Mesendoderm (in vitro differentiated cells): Measurements from ENCODE around the gene NR1D1.

Experiments used
- DNase-seq: peaks from one replicate; pipeline ENCODE4 v3.0.0; 2013
- H2AK5ac ChIP-seq: 2 replicates; pipeline ENCODE4 v1.6.1; 2013; ENCODE audit warnings: low read length, inconsistent platforms
- H2BK120ac ChIP-seq: 2 replicates; pipeline ENCODE4 v1.6.1; 2013; ENCODE audit warnings: low read depth, mild to moderate bottlenecking, low read length, moderate library complexity, mixed read lengths
- H2BK15ac ChIP-seq: replicated peaks from 2 replicates; pipeline ENCODE4 v1.6.1; 2013; ENCODE audit warnings: low read depth, mild to moderate bottlenecking, moderate library complexity
- H2BK5ac ChIP-seq: 2 replicates; pipeline ENCODE4 v1.6.1; 2013; ENCODE audit warnings: low read length, inconsistent platforms
- H3K18ac ChIP-seq: 2 replicates; pipeline ENCODE4 v1.6.1; 2013; ENCODE audit warnings: mild to moderate bottlenecking, low read length, mixed read lengths
- H3K23ac ChIP-seq: one replicate; pipeline ENCODE4 v1.6.1; 2013; ENCODE audit warnings: low read length
- H3K27ac ChIP-seq: 2 replicates; pipeline ENCODE4 v1.5.1; 2013; ENCODE audit warnings: low read depth, mild to moderate bottlenecking, inconsistent platforms, low read length, moderate library complexity
- H3K27me3 ChIP-seq: 2 replicates; pipeline ENCODE4 v1.6.1; 2013; ENCODE audit warnings: low read length, control low read depth, mild to moderate bottlenecking, inconsistent platforms; ENCODE audit not compliant: insufficient read depth, poor library complexity
- H3K36me3 ChIP-seq: 2 replicates; pipeline ENCODE4 v1.6.1; 2013; ENCODE audit warnings: low read length, inconsistent platforms; ENCODE audit not compliant: control insufficient read depth, insufficient read depth
- H3K4ac ChIP-seq: one replicate; pipeline ENCODE4 v1.6.1; 2013; ENCODE audit warnings: low read depth, mild to moderate bottlenecking, low read length, moderate library complexity
- H3K4me1 ChIP-seq: 2 replicates; pipeline ENCODE4 v1.6.1; 2013; ENCODE audit warnings: low read depth, low read length, inconsistent platforms; ENCODE audit not compliant: control insufficient read depth
- H3K4me2 ChIP-seq: 2 replicates; pipeline ENCODE4 v1.6.1; 2013; ENCODE audit warnings: low read length
- H3K4me3 ChIP-seq: 2 replicates; pipeline ENCODE4 v1.5.1; 2013; ENCODE audit warnings: mild to moderate bottlenecking, low read length
- H3K56ac ChIP-seq: one replicate; pipeline ENCODE4 v1.6.1; 2013; ENCODE audit warnings: low read length
- H3K79me1 ChIP-seq: 2 replicates; pipeline ENCODE4 v1.6.1; 2013; ENCODE audit warnings: low read length, inconsistent platforms
- H3K79me2 ChIP-seq: 2 replicates; pipeline ENCODE4 v1.6.1; 2013; ENCODE audit warnings: mild to moderate bottlenecking, low read length; ENCODE audit not compliant: control insufficient read depth, insufficient read depth
- H3K9ac ChIP-seq: 2 replicates; pipeline ENCODE4 v1.6.1; 2013; ENCODE audit warnings: low read length, inconsistent platforms
- H4K5ac ChIP-seq: one replicate; pipeline ENCODE4 v1.6.1; 2013; ENCODE audit warnings: low read length
- H4K8ac ChIP-seq: one replicate; pipeline ENCODE4 v1.6.1; 2013; ENCODE audit warnings: low read depth, mild to moderate bottlenecking, control low read depth, low read length, moderate library complexity
- WGBS: extraction: QIAGEN DNeasy Blood & Tissue Kit; methylation state at CpG from one replicate; pipeline ENCODE4 v1.1.7; 2013; ENCODE audit warnings: low lambda C conversion rate, missing lambda C conversion rate; ENCODE audit not compliant: insufficient coverage; ENCODE audit errors: extremely low coverage; 5-methylcytosine and 5-hydroxymethylcytosine counted together

The NR1D1 gene

DNA sequence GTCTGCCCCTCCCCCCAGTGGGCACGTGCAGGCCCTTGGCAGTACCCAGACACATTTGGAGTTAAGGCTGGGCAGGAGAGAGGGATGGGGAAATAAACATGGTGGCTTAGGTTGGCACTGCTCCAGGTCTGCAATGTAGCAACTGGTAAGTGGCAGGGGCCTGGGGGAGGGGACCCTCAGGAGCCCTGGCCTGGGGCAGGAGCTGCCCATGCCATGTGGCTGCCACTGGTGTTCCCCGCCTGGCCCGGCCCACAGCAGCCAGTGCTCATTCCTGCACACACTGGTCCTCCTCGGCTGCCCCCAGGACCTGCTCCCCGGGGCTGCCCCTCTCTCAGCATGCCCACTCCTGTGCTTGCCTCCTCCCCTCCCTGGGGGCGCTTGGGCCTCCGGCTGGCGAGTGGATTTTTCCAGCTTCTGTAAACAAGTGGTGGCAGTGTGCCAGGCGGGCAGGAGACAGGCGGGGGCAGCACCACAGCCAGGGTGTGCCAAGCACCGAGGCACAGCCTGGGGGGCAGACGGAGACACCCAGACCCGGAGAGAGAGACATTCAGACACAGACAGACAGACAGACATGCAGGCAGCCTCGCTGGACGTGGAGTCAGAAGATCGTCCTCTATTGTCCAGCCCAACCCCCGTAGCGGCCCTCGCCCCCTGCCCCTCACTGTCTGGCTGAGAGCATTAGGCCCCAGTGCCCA lies 28.2 kb downstream of the NR1D1 start:
- Histone ChIP-seq H3K79me1 (no peaks in the 10 kb centered on the region), H3K27ac (no peak overlapping the region), H2AK5ac (peak overlapping the region; percentile 40), H3K79me2 (no peaks in the 10 kb centered on the region), H4K5ac (no peak overlapping the region), H2BK5ac (no peak overlapping the region), H3K4me3 (no peak overlapping the region), H2BK15ac (no peak overlapping the region), H2BK120ac (no peak overlapping the region), H3K18ac (no peak overlapping the region), H3K56ac (no peak overlapping the region), H3K23ac (no peak overlapping the region), H4K8ac (no peak overlapping the region), H3K4me2 (no peak overlapping the region), H3K36me3 (no peaks in the 10 kb centered on the region), H3K4ac (no peak overlapping the region), H3K9ac (no peak overlapping the region), H3K27me3 (no peaks in the 10 kb centered on the region), H3K4me1 (peaks cover 15% of the 10 kb centered on the region)
- no CpG with 5 or more reads among the region's 19 CpGs for WGBS
- no peak for DNase-seq

DNA sequence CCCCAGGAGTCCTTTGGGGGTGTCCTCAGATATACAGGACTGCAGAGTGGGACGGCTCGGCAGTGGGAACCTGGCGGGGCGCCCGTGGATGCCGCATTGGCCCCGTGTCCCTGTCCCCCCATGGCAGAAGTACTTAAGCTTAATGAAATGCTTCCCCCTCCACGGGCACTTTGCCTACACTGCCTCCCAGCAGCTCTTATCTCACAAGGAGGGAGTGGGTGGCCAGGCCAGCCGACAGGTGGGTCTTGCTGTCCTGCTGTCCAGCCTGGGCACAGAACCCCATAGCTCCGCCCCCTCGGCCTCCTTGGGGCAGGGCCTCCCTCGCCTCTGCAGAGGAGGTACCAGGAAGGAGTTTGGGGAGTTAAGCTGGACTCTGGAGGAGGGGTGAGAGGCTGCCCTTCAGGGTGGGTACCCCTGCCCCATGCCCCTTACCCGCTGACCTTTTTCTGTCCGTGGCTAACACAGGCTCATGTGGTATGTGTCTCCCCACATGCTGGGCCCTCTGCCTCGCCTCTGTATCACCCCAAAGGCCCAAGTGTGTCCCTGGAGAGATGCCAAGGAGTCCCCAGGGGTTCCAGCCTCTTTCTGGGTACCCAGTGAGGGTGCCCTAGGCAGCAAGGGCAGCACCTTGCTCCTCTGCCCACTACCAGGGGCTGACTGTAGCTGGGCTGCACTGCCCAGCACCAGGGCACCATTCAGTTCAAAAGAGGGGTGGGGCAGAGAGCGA lies 28.9 kb downstream of the NR1D1 start:
- WGBS, result no CpG with 5 or more reads among the region's 16 CpGs
- no peak for DNase-seq
- no peaks in the 10 kb centered on the region for H3K79me1 ChIP-seq
- H3K18ac ChIP-seq, result no peak overlapping the region
- no peak overlapping the region for H2BK5ac ChIP-seq
- H2AK5ac ChIP-seq, result peak overlapping the region; percentile 40
- H3K9ac ChIP-seq, result no peak overlapping the region
- no peak overlapping the region for H3K56ac ChIP-seq
- peaks cover 15% of the 10 kb centered on the region for H3K4me1 ChIP-seq
- no peaks in the 10 kb centered on the region for H3K27me3 ChIP-seq
- H3K79me2 ChIP-seq, result no peaks in the 10 kb centered on the region
- no peak overlapping the region for H2BK15ac ChIP-seq
- no peak overlapping the region for H3K4ac ChIP-seq
- H4K8ac ChIP-seq, result no peak overlapping the region
- peak overlapping the region; percentile 45 for H3K23ac ChIP-seq
- H2BK120ac ChIP-seq, result no peak overlapping the region
- H3K36me3 ChIP-seq, result no peaks in the 10 kb centered on the region
- no peak overlapping the region for H3K4me3 ChIP-seq
- no peak overlapping the region for H4K5ac ChIP-seq
- H3K4me2 ChIP-seq, result no peak overlapping the region
- no peak overlapping the region for H3K27ac ChIP-seq

DNA sequence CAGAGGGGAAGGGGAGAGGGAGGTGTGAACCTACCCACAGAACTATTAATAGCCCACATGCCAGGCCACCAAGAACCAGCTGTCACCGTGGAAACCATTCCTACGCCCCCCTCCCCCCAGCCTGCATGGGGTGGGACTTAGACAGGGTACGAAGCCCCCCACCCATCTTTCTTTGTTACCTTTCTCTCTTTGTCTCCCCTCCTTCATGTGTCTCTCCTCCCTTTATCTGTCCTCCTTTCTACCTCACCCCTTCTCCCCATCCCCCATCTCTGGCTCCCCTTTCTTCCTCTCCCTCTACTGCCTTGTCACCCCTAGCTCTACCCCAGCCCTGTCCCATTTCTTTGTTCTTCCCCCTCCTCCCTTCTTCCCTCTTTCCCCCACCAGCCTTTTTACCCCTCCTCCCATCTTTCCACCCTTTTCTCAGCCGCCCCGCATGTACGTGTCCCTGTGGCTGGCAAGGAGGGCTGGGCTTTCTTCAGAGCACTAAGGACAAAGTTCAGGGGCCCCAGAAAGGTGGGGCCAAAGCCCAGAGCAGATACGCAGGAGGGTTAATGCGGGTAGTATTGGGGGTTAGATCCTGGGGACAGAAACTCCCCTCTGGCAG lies 29.6 kb downstream of the NR1D1 start:
- Histone ChIP-seq H3K56ac (no peak overlapping the region), H4K8ac (no peak overlapping the region), H3K4ac (no peak overlapping the region), H2AK5ac (no peak overlapping the region), H2BK15ac (no peak overlapping the region), H2BK120ac (no peak overlapping the region), H3K18ac (no peak overlapping the region), H3K4me3 (no peak overlapping the region), H3K23ac (no peak overlapping the region), H4K5ac (no peak overlapping the region), H3K4me2 (no peak overlapping the region), H2BK5ac (no peak overlapping the region), H3K36me3 (no peaks in the 10 kb centered on the region), H3K79me1 (no peaks in the 10 kb centered on the region), H3K79me2 (no peaks in the 10 kb centered on the region), H3K9ac (no peak overlapping the region), H3K27me3 (no peaks in the 10 kb centered on the region), H3K27ac (no peak overlapping the region), H3K4me1 (peaks cover 15% of the 10 kb centered on the region)
- no peak for DNase-seq
- WGBS, result no CpG with 5 or more reads among the region's 8 CpGs

GRCh38 chr17:40069751-40070708 lies 30.4 kb downstream of the NR1D1 start:
- Histone ChIP-seq H2BK5ac (no peak overlapping the region), H4K5ac (no peak overlapping the region), H3K9ac (no peak overlapping the region), H3K18ac (no peak overlapping the region), H3K27ac (no peak overlapping the region), H3K56ac (peak overlapping the region; percentile 36), H3K23ac (no peak overlapping the region), H3K79me1 (no peaks in the 10 kb centered on the region), H2BK120ac (no peak overlapping the region), H3K4me3 (no peak overlapping the region), H3K27me3 (no peaks in the 10 kb centered on the region), H3K4me2 (no peak overlapping the region), H3K36me3 (no peaks in the 10 kb centered on the region), H3K4ac (no peak overlapping the region), H3K4me1 (peaks cover 11% of the 10 kb centered on the region), H3K79me2 (no peaks in the 10 kb centered on the region), H4K8ac (no peak overlapping the region), H2BK15ac (no peak overlapping the region), H2AK5ac (peak overlapping the region; percentile 66)
- no CpG with 5 or more reads among the region's 14 CpGs for WGBS
- no peak for DNase-seq

DNA sequence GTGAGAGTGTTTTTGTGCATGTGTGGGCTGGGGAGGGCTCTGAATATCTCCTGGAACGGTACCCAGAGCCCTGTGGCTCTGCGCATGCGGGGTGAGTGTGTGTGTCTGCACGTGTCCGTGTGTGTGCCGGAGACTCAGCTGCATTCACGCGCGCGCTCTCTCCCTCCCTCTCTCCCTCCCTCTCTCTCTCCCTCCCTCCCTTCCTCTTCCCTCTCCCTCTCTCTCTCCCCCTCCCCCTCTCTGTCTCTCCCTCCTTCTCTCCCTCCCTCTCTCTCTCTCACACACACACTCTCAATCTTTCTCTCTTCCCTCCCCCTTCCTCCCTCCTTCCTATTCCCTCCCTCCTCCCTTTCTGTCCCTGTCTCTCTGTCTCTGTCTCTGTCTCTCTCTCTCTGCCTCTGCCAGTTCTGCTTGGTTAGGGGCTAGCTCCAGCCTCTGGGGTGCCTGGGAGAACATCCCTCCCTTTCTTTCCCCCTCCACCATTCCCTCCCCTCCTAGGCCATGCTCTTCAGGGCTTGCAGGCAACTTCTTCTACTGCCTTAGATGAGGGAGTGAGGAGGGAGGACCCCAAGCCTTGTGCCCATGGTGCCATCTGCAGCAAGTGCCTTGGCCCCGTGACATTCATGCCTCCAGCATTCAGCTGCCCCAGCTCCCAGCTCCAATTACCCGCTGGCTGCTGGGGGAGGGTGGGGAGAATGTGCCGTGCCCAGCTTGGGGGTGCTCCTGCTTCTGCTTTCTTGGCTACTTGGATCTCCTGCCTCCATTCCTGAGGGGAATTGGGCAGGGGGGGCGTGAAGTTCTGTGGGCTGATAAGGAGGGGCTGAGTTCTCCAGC lies 31.3 kb downstream of the NR1D1 start:
- peak overlapping the region; percentile 2 for H3K4me2 ChIP-seq
- H3K4me1 ChIP-seq, result peaks cover 10% of the 10 kb centered on the region
- no peaks in the 10 kb centered on the region for H3K36me3 ChIP-seq
- no peak overlapping the region for H2BK5ac ChIP-seq
- H3K27ac ChIP-seq, result no peak overlapping the region
- no peak overlapping the region for H2BK120ac ChIP-seq
- no peaks in the 10 kb centered on the region for H3K79me2 ChIP-seq
- H3K23ac ChIP-seq, result no peak overlapping the region
- H3K56ac ChIP-seq, result peak overlapping the region; percentile 56
- peak; percentile 47 for DNase-seq
- H2AK5ac ChIP-seq, result peak overlapping the region; percentile 66
- no peak overlapping the region for H3K4ac ChIP-seq
- WGBS, result no CpG with 5 or more reads among the region's 14 CpGs
- H4K8ac ChIP-seq, result no peak overlapping the region
- no peak overlapping the region for H3K4me3 ChIP-seq
- no peaks in the 10 kb centered on the region for H3K79me1 ChIP-seq
- H2BK15ac ChIP-seq, result no peak overlapping the region
- H3K9ac ChIP-seq, result peak overlapping the region; percentile 13
- no peaks in the 10 kb centered on the region for H3K27me3 ChIP-seq
- H3K18ac ChIP-seq, result no peak overlapping the region
- H4K5ac ChIP-seq, result no peak overlapping the region
